Heart left ventricle (tissue), 13 donors: ENCODE results near the gene IQSEC1.

ENCODE experiments used
- CTCF ChIP-seq, 12 donors: fragments of 200-600 bp; sonication (generic) in 4 of 12; IDR thresholded peaks; one replicate each; pipeline versions ENCODE4 v1.5.0 to v1.8.0; 2018 to 2022; ENCODE audit warnings: antibody characterized with exemption in 12 of 12, mild to moderate bottlenecking in 5 of 12
- POLR2A ChIP-seq, 2 donors: fragments of 450-650 bp; IDR thresholded peaks; one replicate each; pipeline ENCODE4 v1.6.1; 2017; ENCODE audit warnings: antibody characterized with exemption in 2 of 2, mild to moderate bottlenecking in 2 of 2, moderate library complexity in 2 of 2
- donor health status: ischemic (EF 13 %, LVEDD 7.1; RV severe dilation, severe dysfunction).
- donor health status: DM: no; HTN: yes; CAD: no.
- donor health status: DM: no; HTN: no; CAD: no.
- donor health status: ischemic (EF 25% LVEDD 6.9; RV normal size, moderate dysfunction).
- donor health status: ischemic (EF 25% LVEDD 5.7; RV mildly dilated, moderate dysfunction).
- donor health status: ischemic (EF 35%, LVEDD 5.7; RV mildly dilated, moderate dysfunction).
- donor health status: nonischemic (EF 11% LVEDD 7.7; RV severe dilation, severe dysfunction).
- donor health status: DM: yes; HTN: yes; CAD: no.
- donor health status: PGD.
- donor health status: ischemic (EF 29% LVEDD 5.4; RV normal size, mild dysfunction).
- donor health status: nonischemic (EF 23%, LVEDD 6.1; RV moderate dilation, normal function).

- TF ChIP-seq CTCF (IDR thresholded peaks at IDR 0.05), result no peak
- no peak for TF ChIP-seq POLR2A (IDR thresholded peaks at IDR 0.05)
Measured at GRCh38 chr3:12972781-12973702, 100.2 kb downstream of the IQSEC1 start.
